CD8-positive, alpha-beta memory T cell (primary cell): ENCODE measurements around the gene SLC22A16. TPM values are rescaled to one million over a fixed set of nuclear protein-coding genes. Genes with fewer than 3 reads are reported as not detected.

Experiments used
- CTCF ChIA-PET: fragments of 350-600 bp; sonication (Branson Sonifier 250); formaldehyde crosslinking; loops from one replicate; lab custom pipeline; 2021; ENCODE audit warnings: antibody characterized with exemption; lab: Charles Lee
- POLR2A ChIA-PET: fragments of 350-600 bp; sonication (Branson Sonifier 250); formaldehyde crosslinking; loops from one replicate; lab custom pipeline; 2021; ENCODE audit warnings: antibody characterized with exemption; lab: Charles Lee
- DNase-seq, 5 donors: peaks; one replicate each; pipeline versions ENCODE4 v3.0.0 to v3.0.0-alpha.2; 2020 to 2022; ENCODE audit warnings: mixed read lengths in 1 of 5
- H3K27ac ChIP-seq: one replicate; pipeline ENCODE4 v1.7.0; 2013; ENCODE audit warnings: low read depth, mild to moderate bottlenecking, low read length, moderate library complexity
- H3K27me3 ChIP-seq: 2 replicates; pipeline ENCODE4 v1.7.0; 2013; ENCODE audit warnings: low read length, mild to moderate bottlenecking; ENCODE audit not compliant: insufficient read depth, poor library complexity, severe bottlenecking
- H3K36me3 ChIP-seq: 2 replicates; pipeline ENCODE4 v1.7.0; 2013; ENCODE audit warnings: mild to moderate bottlenecking, low read length, moderate library complexity; ENCODE audit not compliant: insufficient read depth
- H3K4me1 ChIP-seq: 2 replicates; pipeline ENCODE4 v1.7.0; 2013; ENCODE audit warnings: mild to moderate bottlenecking, low read length, moderate library complexity; ENCODE audit not compliant: insufficient read depth
- H3K4me3 ChIP-seq: 2 replicates; pipeline ENCODE4 v1.7.0; 2013; ENCODE audit warnings: mild to moderate bottlenecking, low read length
- H3K9me3 ChIP-seq: 2 replicates; pipeline ENCODE4 v1.7.0; 2013; ENCODE audit warnings: mild to moderate bottlenecking, low read length
- H3K27ac Mint-ChIP-seq, 8 donors: one replicate each; pipeline ENCODE4 v1.8.0; 2020 to 2021; ENCODE audit warnings: mixed read lengths in 8 of 8, mild to moderate bottlenecking in 6 of 8, inconsistent platforms in 3 of 8, moderate library complexity in 3 of 8
- H3K27me3 Mint-ChIP-seq, 2 donors: one replicate each; pipeline ENCODE4 v1.8.0; 2020 to 2021; ENCODE audit warnings: mixed read lengths in 2 of 2, mild to moderate bottlenecking in 1 of 2, moderate library complexity in 1 of 2
- H3K36me3 Mint-ChIP-seq, 3 donors: one replicate each; pipeline ENCODE4 v1.8.0; 2020 to 2021; ENCODE audit warnings: mixed read lengths in 3 of 3, inconsistent platforms in 1 of 3, mild to moderate bottlenecking in 1 of 3
- H3K4me1 Mint-ChIP-seq, 3 donors: one replicate each; pipeline ENCODE4 v1.8.0; 2020 to 2021; ENCODE audit warnings: mixed read lengths in 3 of 3, inconsistent platforms in 1 of 3, mild to moderate bottlenecking in 1 of 3
- H3K4me3 Mint-ChIP-seq, 7 donors: one replicate each; pipeline ENCODE4 v1.8.0; 2020 to 2021; ENCODE audit warnings: mixed read lengths in 7 of 7, mild to moderate bottlenecking in 6 of 7, moderate library complexity in 4 of 7, inconsistent platforms in 2 of 7
- H3K9me3 Mint-ChIP-seq, 5 donors: one replicate each; pipeline ENCODE4 v1.8.0; 2020 to 2022; ENCODE audit warnings: mixed read lengths in 5 of 5, mild to moderate bottlenecking in 3 of 5, moderate library complexity in 2 of 5, inconsistent platforms in 1 of 5
- polyA plus RNA-seq: library from polyadenylated mRNA; unstranded; fragments of 300-500 nt; fragmentation: Illumina TruSeq; gene quantifications from one replicate; pipeline ENCODE4 v1.2.3, GENCODE V29; 2021
- total RNA-seq, 2 experiments: library from RNA; stranded (reverse); gene quantifications; one replicate each; pipeline ENCODE4 v1.2.3, GENCODE V29; 2021

The SLC22A16 gene, protein sequence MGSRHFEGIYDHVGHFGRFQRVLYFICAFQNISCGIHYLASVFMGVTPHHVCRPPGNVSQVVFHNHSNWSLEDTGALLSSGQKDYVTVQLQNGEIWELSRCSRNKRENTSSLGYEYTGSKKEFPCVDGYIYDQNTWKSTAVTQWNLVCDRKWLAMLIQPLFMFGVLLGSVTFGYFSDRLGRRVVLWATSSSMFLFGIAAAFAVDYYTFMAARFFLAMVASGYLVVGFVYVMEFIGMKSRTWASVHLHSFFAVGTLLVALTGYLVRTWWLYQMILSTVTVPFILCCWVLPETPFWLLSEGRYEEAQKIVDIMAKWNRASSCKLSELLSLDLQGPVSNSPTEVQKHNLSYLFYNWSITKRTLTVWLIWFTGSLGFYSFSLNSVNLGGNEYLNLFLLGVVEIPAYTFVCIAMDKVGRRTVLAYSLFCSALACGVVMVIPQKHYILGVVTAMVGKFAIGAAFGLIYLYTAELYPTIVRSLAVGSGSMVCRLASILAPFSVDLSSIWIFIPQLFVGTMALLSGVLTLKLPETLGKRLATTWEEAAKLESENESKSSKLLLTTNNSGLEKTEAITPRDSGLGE
- total RNA-seq (not detected), polyA plus RNA-seq (not detected)

DNA sequence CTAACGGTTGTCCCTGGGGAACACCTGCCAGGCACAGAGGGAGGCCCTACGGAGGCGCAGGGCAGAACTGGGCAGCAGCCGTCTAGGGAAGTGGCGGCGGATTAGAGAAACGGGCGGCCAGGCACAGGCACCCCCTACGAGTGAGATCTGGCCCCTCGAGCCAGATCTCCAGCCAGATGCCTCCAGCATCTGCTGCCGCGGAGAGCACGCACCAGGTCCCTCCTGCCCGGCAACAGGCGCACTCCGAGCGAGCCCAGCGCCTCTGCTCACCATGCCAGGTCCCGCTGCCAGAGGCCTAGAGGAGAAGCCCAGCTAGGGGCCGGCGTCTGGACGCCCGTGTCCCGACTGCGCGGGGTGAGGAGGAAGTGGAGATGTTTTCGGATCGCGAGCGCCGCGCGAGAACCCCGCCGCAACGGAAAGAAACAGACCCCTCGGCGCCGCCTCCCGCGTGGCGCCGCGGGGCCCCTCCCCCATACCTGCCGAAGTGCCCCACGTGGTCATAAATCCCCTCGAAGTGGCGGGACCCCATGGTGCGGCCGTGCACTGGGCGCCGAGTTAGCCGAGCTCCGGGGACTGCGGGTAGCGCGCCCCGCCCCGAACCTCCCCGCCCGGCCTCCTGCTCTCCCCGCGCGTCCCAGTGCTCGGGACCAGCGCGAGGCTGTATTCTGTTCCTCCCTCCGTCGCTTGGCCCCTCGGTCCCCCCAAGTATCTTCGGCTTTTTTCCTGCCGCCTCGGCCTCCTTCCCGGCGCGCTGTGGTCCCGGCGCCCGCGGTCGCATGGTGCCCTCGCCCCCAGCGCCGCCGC is at the start of gene SLC22A16:
TSS of gene SLC22A16 (minus strand) at position 568 of the 804 bp plus-strand sequence. CDS start at position 529, 39 bp downstream.
- H3K27ac Mint-ChIP-seq: no peak within 1 kb of the TSS
- H3K36me3 Mint-ChIP-seq: no peaks in the 10 kb centered on the region
- POLR2A ChIA-PET: no interaction called here
- peak within 1 kb of the TSS in 6 of 7 donors; percentile 7 to 59 (median 47) for H3K4me3 Mint-ChIP-seq
- peaks cover 11 to 13% (median 11%) of the 10 kb centered on the region in 3 donors for H3K4me1 Mint-ChIP-seq
- Histone ChIP-seq H3K27ac (no peak within 1 kb of the TSS), H3K36me3 (no peaks in the 10 kb centered on the region), H3K27me3 (no peaks in the 10 kb centered on the region), H3K4me3 (no peak within 1 kb of the TSS), H3K9me3 (no peaks in the 10 kb centered on the region), H3K4me1 (no peaks in the 10 kb centered on the region)
- CTCF ChIA-PET: no interaction called here
- peaks cover 0 to 7% (median 2%) of the 10 kb centered on the region in 5 donors for H3K9me3 Mint-ChIP-seq
- H3K27me3 Mint-ChIP-seq: peaks cover 35 to 45% of the 10 kb centered on the region in 2 donors
- DNase-seq: no peak

DNA sequence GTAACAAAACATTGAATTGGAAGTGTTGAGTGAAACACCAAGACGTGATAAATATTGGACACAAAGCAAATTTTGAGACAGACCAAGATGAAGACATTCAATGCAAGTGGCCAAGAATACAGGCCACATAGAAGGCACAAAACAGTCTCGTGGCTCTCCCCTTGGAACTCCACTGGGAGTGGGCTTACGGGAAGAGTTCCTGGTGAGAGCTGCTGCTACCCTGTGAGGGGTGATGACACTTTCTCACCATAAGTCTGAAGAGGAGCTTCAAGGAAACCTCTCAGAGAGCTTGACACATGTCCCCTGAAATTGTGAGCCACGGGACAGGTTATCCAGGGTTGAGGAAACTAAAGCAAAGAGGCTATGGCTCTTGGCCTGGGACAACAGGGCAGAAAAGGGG is 48.6 kb upstream of the SLC22A16 start:
- Mint-ChIP-seq H3K4me3 (no peak overlapping the region), H3K36me3 (no peaks in the 10 kb centered on the region), H3K27me3 (peaks cover 0 to 6% of the 10 kb centered on the region in 2 donors), H3K4me1 (no peaks in the 10 kb centered on the region), H3K27ac (no peak overlapping the region), H3K9me3 (no peaks in the 10 kb centered on the region)
- no peaks in the 10 kb centered on the region for H3K4me1 ChIP-seq
- no peaks in the 10 kb centered on the region for H3K27me3 ChIP-seq
- CTCF ChIA-PET: no interaction called here
- no peaks in the 10 kb centered on the region for H3K36me3 ChIP-seq
- DNase-seq: no peak
- H3K27ac ChIP-seq: no peak overlapping the region
- no peak overlapping the region for H3K4me3 ChIP-seq
- POLR2A ChIA-PET: no interaction called here
- no peaks in the 10 kb centered on the region for H3K9me3 ChIP-seq

DNA sequence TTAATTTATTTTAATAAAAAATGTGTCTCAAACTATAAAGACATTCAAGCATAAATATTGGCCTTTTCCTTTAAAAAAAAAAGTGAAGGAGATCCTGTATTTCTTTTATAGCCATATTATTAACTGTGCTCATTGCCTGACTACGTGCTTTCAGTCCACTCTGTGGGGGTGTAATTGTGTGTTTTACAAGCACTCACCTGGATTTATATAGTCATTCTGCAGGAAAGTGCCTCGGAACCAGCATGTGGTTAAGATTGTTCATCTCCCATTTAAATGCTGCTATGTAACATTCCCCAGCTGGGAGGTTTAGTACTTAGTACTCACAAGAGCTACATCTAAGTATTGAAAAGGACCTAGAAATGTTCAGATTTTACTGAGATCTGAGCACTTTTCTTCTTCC is 47.9 kb upstream of the SLC22A16 start:
- Mint-ChIP-seq H3K36me3 (no peaks in the 10 kb centered on the region), H3K4me1 (no peaks in the 10 kb centered on the region), H3K4me3 (no peak overlapping the region), H3K27ac (no peak overlapping the region), H3K27me3 (peaks cover 0 to 6% of the 10 kb centered on the region in 2 donors), H3K9me3 (no peaks in the 10 kb centered on the region)
- Histone ChIP-seq H3K4me3 (no peak overlapping the region), H3K36me3 (no peaks in the 10 kb centered on the region), H3K27ac (no peak overlapping the region), H3K27me3 (no peaks in the 10 kb centered on the region), H3K9me3 (no peaks in the 10 kb centered on the region), H3K4me1 (no peaks in the 10 kb centered on the region)
- no peak for DNase-seq
- ChIA-PET CTCF (no interaction called here), POLR2A (no interaction called here)

DNA sequence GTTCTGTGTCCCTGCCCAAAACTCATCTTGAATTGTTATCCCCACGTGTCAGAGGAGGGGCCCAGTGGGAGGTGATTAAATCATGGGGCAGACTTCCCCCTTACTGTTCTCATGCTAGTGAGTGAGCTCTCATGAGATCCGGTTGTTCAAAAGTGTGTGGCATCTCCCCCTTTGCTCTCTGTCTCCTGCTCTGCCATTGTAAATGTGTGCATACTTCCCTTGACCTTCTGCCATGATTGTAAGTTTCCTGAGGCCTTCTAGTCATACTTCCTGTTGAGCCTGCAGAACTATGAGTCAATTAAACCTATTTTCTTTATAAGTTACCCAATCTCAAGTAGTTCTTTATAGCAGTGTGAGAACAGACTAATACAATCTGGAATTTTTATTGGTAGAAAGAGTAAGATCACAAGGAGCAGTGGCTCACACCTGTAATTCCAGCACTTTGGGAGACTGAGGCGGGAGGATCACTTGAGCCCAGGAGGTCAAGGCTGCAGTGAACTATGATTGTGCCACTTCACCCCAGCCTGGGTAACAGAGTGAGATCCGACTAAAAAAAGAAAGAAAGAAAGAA is 47.1 kb upstream of the SLC22A16 start:
- H3K9me3 Mint-ChIP-seq: no peaks in the 10 kb centered on the region
- Histone ChIP-seq H3K9me3 (no peaks in the 10 kb centered on the region), H3K4me1 (no peaks in the 10 kb centered on the region), H3K27me3 (no peaks in the 10 kb centered on the region), H3K4me3 (no peak overlapping the region), H3K27ac (no peak overlapping the region), H3K36me3 (no peaks in the 10 kb centered on the region)
- ChIA-PET POLR2A (no interaction called here), CTCF (no interaction called here)
- no peak for DNase-seq
- no peak overlapping the region for H3K4me3 Mint-ChIP-seq
- no peaks in the 10 kb centered on the region for H3K36me3 Mint-ChIP-seq
- H3K27me3 Mint-ChIP-seq: peaks cover 0 to 5% of the 10 kb centered on the region in 2 donors
- no peak overlapping the region for H3K27ac Mint-ChIP-seq
- no peaks in the 10 kb centered on the region for H3K4me1 Mint-ChIP-seq

DNA sequence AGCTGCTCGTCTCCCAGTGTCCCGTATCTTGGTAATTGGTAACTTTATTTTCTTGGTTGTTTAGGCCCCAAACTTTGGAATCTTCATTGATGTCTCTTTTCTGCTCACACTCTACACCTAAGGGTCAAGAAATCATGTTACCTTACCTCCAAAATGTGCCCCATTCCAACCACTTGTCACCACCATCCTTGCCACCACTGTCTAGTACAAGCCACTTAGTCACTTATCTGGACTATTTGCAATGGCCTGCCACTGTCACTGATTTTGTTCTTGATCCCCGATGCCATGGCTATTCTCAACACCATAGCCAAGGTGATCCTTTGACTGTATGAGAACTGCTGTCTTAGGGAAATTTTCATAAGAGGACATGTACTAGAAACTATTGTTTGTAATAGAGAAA is 46.0 kb upstream of the SLC22A16 start:
- no peaks in the 10 kb centered on the region for H3K36me3 ChIP-seq
- Mint-ChIP-seq H3K27me3 (peaks cover 0 to 12% of the 10 kb centered on the region in 2 donors), H3K4me3 (no peak overlapping the region), H3K36me3 (no peaks in the 10 kb centered on the region), H3K9me3 (no peaks in the 10 kb centered on the region), H3K27ac (no peak overlapping the region), H3K4me1 (no peaks in the 10 kb centered on the region)
- POLR2A ChIA-PET: no interaction called here
- DNase-seq: no peak
- no peaks in the 10 kb centered on the region for H3K27me3 ChIP-seq
- H3K9me3 ChIP-seq: no peaks in the 10 kb centered on the region
- H3K4me1 ChIP-seq: no peaks in the 10 kb centered on the region
- no peak overlapping the region for H3K4me3 ChIP-seq
- CTCF ChIA-PET: no interaction called here
- H3K27ac ChIP-seq: no peak overlapping the region

DNA sequence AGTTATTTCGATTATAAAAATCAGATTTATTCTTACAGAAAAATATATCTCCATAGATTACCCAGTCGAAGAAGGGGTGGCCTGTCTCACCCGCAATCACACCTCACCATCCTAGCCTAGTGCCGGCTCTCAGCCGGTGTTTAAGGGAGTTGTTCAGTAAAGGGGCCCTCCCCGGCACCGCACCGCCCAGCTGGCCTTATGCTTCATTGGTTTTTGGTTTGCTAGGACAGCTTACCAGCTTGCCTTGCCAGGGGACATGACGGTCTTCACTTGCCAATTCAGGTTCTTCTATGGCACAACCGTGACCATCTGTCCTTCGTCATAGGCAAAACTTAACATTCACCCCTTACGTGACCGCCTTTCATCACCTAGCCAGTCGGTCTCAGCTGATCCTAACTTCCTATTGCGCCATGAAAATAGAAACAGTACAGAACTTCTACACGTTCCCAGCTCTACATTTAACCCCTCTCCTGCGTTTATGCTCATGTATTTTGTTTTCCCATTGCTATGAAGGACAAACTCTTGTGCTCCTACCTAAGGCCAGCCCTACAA is 44.7 kb upstream of the SLC22A16 start:
- no peaks in the 10 kb centered on the region for H3K36me3 ChIP-seq
- DNase-seq: no peak
- no peaks in the 10 kb centered on the region for H3K4me1 ChIP-seq
- Mint-ChIP-seq H3K4me1 (no peaks in the 10 kb centered on the region), H3K9me3 (no peaks in the 10 kb centered on the region), H3K4me3 (no peak overlapping the region), H3K27me3 (peaks cover 0 to 16% of the 10 kb centered on the region in 2 donors), H3K36me3 (no peaks in the 10 kb centered on the region), H3K27ac (no peak overlapping the region)
- no peaks in the 10 kb centered on the region for H3K27me3 ChIP-seq
- POLR2A ChIA-PET: no interaction called here
- H3K4me3 ChIP-seq: no peak overlapping the region
- no peak overlapping the region for H3K27ac ChIP-seq
- H3K9me3 ChIP-seq: no peaks in the 10 kb centered on the region
- CTCF ChIA-PET: no interaction called here

DNA sequence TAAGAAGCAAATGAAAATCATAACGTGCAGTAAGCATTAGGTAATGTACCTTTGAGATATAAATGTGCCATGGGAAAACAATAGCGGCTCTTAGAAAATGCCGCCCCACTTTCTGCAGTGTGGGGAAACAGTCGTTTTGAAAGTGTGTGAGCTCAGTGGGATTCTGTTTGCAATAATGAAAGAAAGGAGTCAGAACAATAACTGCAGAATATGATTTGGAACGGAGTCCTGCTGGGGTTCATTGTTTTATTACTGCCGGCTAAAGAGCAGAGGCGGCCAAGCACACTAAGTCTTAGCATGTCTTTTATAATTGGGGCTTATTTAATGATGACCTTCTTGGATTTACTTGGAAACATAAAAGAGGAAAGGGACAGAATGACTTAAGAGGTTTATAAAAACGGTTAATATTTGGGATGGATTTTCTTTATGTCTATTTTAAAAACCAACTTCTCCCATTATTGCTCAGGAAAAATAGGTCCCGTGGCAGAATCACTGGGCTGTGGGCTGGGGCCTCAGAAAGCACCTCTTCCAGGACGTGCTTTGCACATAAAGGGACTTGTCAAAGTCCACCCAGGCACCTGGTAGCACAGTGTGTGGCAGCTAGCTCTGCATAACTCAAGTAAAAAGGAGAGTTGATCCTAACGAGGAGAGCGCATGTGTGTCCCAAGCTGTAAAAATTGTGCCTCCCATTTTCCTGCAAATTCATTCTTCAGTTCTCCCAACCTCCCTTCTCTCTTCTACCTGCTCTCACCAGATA is 44.0 kb upstream of the SLC22A16 start:
- H3K27ac Mint-ChIP-seq: no peak overlapping the region
- ChIA-PET CTCF (interaction anchor here (1.0 kb wide), 1 partner anchor 10 kb away, joined by 3 read pairs; no protein-coding TSS in a partner anchor), POLR2A (no interaction called here)
- H3K4me1 Mint-ChIP-seq: no peaks in the 10 kb centered on the region
- Histone ChIP-seq H3K27me3 (no peaks in the 10 kb centered on the region), H3K4me1 (no peaks in the 10 kb centered on the region), H3K9me3 (no peaks in the 10 kb centered on the region), H3K27ac (no peak overlapping the region), H3K36me3 (no peaks in the 10 kb centered on the region), H3K4me3 (no peak overlapping the region)
- no peak for DNase-seq
- H3K27me3 Mint-ChIP-seq: peaks cover 0 to 16% of the 10 kb centered on the region in 2 donors
- no peaks in the 10 kb centered on the region for H3K36me3 Mint-ChIP-seq
- no peaks in the 10 kb centered on the region for H3K9me3 Mint-ChIP-seq
- H3K4me3 Mint-ChIP-seq: no peak overlapping the region
